ENCODE data around the gene CLEC1A.

The CLEC1A gene, protein sequence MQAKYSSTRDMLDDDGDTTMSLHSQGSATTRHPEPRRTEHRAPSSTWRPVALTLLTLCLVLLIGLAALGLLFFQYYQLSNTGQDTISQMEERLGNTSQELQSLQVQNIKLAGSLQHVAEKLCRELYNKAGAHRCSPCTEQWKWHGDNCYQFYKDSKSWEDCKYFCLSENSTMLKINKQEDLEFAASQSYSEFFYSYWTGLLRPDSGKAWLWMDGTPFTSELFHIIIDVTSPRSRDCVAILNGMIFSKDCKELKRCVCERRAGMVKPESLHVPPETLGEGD

DNA sequence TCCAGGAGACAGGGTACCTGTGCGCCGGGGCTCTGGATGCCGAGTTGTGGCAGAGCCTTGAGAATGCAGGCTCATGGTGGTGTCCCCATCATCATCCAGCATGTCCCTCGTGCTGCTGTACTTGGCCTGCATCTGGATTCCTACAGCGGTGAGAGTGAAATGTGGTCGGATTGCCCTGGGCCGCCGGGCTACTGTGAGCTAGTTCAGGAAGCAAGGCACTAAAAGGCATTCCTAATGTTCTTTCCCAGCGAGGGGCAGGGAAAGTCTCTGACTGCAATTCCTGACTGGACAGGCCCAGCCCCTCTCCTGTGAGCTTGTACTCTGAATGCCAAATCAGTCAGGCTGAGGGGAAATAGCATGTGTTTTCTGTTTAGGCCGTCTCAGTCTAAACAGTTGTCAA, at the start of gene CLEC1A:
CLEC1A (minus strand) TSS at position 195 of the 400 bp plus-strand sequence; CDS start at position 132, 63 bp downstream.
- no peaks in the 10 kb centered on the region for H3K36me3 ChIP-seq (ENCODE audit: control insufficient read depth, insufficient read depth, low read length)
- H3K27ac ChIP-seq (ENCODE audit: low read depth, low read length), result no peak within 1 kb of the TSS
- H3K27me3 ChIP-seq (ENCODE audit: control insufficient read depth, insufficient read depth, low read length), result no peaks in the 10 kb centered on the region
- H3K9ac ChIP-seq (ENCODE audit: low read length), result no peak within 1 kb of the TSS
- H3K4me3 ChIP-seq (ENCODE audit: low read length), result no peak within 1 kb of the TSS
- H3K4me1 ChIP-seq (ENCODE audit: control insufficient read depth, insufficient read depth, low read length), result peaks cover 6% of the 10 kb centered on the region

DNA sequence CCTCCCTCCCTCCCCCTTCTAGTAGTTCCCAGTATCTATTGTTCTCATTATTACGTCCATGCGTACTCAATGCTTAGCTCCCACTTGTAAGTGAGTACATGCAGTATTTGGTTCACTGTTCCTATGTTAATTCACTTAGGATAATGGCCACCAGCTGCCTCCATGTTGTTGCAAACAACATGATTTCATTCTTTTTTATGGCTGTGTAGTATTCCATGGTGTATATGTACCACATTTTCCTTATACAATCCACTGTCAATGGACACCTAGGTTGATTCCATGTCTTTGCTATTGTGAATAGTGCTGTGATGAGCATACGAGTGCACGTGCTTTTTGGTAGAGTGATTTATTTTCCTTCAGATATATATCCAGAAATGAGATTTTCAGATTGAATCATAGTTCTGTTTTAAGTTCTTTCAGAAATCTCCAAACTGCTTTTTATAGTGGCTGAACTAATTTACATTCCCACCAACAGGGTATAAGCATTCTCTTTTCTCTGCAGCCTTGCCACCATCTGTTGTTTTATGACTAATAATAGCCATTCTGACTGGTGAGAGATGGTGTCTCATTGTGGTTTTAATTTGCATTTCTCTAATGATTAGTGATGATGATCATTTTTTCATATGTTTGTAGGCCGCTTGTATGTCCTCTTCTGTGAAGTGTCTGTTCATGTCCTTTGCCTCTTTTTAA, 49.1 kb upstream of the CLEC1A start:
- Histone ChIP-seq H3K27me3 (ENCODE audit: control insufficient read depth, insufficient read depth, low read length) (no peaks in the 10 kb centered on the region), H3K4me1 (ENCODE audit: control insufficient read depth, insufficient read depth, low read length) (no peaks in the 10 kb centered on the region), H3K36me3 (ENCODE audit: control insufficient read depth, insufficient read depth, low read length) (no peaks in the 10 kb centered on the region), H3K27ac (ENCODE audit: low read depth, low read length) (no peak overlapping the region), H3K4me3 (ENCODE audit: low read length) (no peak overlapping the region), H3K9ac (ENCODE audit: low read length) (no peak overlapping the region)

DNA sequence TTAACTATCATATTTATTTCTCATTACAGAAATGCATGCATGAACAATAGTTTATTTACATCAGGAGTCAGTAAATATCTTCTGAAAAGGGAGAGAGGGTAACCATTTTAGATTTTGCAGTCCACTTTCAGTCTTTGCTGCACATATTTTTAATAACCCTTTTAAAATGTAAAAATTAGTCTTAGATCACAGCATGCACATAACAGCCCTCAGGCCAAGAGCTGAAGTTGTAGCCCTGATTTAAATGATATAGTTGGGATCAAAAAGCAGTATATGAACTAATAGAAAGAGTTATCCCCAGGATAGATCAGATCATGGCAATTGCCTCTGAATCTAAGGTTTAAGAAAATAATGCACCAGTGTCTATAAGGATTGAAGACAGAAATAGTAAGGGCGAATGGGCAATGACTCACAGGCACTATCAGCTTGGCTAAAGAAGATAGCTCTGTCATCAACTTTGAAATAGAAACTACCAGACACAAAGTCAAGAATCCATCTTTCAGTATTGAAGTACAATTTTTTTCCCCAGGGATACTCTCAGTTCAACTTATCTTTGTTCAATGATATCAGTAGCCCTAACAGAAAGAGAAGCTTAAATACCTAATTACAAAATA, 44.3 kb upstream of the CLEC1A start:
- no peak overlapping the region for H3K9ac ChIP-seq (ENCODE audit: low read length)
- no peak overlapping the region for H3K27ac ChIP-seq (ENCODE audit: low read depth, low read length)
- no peaks in the 10 kb centered on the region for H3K27me3 ChIP-seq (ENCODE audit: control insufficient read depth, insufficient read depth, low read length)
- H3K36me3 ChIP-seq (ENCODE audit: control insufficient read depth, insufficient read depth, low read length), result no peaks in the 10 kb centered on the region
- no peaks in the 10 kb centered on the region for H3K4me1 ChIP-seq (ENCODE audit: control insufficient read depth, insufficient read depth, low read length)
- no peak overlapping the region for H3K4me3 ChIP-seq (ENCODE audit: low read length)

DNA sequence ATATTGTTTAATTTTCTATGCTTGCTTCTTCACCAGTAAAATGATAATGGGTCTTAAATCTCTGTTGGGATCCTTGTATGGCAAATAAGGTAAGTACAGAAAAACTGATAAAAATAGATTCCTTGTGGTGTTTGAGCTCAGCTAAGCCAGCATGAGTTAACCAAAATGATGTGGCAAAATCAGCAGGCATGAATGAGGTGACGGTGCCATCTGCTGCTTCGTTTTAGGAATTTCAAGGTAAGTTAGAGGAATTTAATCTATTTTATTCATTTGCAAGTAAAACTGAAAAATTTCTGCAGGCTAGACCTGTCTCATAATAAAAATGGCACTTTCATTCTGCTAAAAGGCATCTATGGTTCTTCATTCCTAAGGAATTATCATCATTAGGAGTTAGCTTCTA, 41.2 kb upstream of the CLEC1A start:
- H3K4me1 ChIP-seq (ENCODE audit: control insufficient read depth, insufficient read depth, low read length), result no peaks in the 10 kb centered on the region
- no peaks in the 10 kb centered on the region for H3K27me3 ChIP-seq (ENCODE audit: control insufficient read depth, insufficient read depth, low read length)
- no peak overlapping the region for H3K9ac ChIP-seq (ENCODE audit: low read length)
- no peaks in the 10 kb centered on the region for H3K36me3 ChIP-seq (ENCODE audit: control insufficient read depth, insufficient read depth, low read length)
- H3K27ac ChIP-seq (ENCODE audit: low read depth, low read length), result no peak overlapping the region
- H3K4me3 ChIP-seq (ENCODE audit: low read length), result no peak overlapping the region

DNA sequence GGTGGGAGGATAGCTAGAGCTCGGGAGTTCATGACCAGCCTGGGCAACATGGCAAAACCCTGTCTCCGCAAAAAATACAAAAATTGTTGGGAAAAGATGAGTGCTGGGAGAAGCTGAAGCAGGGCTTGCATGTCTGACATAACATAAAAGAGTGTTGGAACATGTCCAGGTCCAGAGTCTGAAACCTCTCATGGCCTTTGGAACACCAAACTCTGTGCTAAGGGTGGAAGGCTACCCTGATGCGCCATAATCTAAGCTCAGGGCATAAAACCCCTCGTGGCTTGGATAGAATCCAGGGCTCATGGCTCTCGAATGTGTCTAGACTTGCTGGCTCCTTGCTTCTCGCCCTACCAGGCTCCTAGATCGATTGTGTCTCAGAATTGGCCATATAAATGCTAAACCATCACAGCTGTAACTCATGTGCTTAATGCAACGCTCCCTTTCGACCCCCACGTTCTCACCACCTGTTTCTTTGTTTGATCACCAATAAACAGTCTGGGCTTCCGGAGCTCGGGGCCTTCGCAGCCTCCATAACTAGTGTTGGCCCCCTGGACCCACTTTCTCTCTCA, 37.9 kb upstream of the CLEC1A start:
- H3K9ac ChIP-seq (ENCODE audit: low read length), result no peak overlapping the region
- H3K27me3 ChIP-seq (ENCODE audit: control insufficient read depth, insufficient read depth, low read length), result no peaks in the 10 kb centered on the region
- H3K4me1 ChIP-seq (ENCODE audit: control insufficient read depth, insufficient read depth, low read length), result no peaks in the 10 kb centered on the region
- H3K27ac ChIP-seq (ENCODE audit: low read depth, low read length), result no peak overlapping the region
- H3K4me3 ChIP-seq (ENCODE audit: low read length), result no peak overlapping the region
- H3K36me3 ChIP-seq (ENCODE audit: control insufficient read depth, insufficient read depth, low read length), result no peaks in the 10 kb centered on the region

DNA sequence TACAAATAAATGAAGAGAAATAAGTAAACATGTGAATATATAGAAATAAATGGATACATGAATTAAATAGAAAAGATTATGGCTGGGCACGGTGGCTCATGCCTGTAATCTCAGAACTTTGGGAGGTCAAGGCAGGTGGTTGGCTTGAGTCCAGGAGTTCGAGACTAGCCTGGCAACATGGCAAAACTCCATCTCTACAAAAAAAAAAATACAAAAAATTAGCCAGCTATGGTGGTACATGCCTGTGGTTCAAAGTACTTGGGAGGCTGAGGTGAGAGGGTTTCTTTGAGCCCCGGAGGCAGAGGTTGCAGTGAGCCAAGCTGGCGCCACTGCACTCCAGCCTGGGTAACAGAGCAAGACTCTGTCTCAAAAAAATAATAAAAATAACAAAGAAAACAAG, 36.3 kb upstream of the CLEC1A start:
- Histone ChIP-seq H3K36me3 (ENCODE audit: control insufficient read depth, insufficient read depth, low read length) (no peaks in the 10 kb centered on the region), H3K4me1 (ENCODE audit: control insufficient read depth, insufficient read depth, low read length) (no peaks in the 10 kb centered on the region), H3K9ac (ENCODE audit: low read length) (no peak overlapping the region), H3K27me3 (ENCODE audit: control insufficient read depth, insufficient read depth, low read length) (no peaks in the 10 kb centered on the region), H3K27ac (ENCODE audit: low read depth, low read length) (no peak overlapping the region), H3K4me3 (ENCODE audit: low read length) (no peak overlapping the region)

DNA sequence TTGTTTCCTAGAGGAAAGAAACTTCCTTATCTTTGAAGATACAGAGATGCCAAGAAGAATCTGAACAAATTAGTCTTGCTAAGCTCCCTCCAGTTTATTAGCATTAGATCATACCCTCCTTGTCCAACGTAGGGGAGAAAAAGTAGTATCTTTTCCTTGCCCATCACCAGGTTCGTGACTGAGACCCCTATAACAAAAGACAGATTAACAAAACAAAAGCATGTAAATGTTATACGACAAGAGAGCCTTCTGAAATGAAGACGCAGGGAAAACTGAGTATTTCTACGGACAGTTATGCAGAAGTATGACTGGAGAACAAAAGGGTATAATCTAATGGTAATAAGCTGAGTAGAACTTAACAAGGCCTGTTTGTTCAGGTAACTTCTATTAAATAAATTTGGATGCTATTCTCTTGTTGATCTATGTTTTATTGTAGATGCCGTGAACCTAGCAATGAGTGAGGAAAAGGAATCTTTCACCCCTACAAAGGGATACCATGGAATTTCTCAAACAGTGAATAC, 34.1 kb upstream of the CLEC1A start:
- Histone ChIP-seq H3K27ac (ENCODE audit: low read depth, low read length) (no peak overlapping the region), H3K4me1 (ENCODE audit: control insufficient read depth, insufficient read depth, low read length) (no peaks in the 10 kb centered on the region), H3K36me3 (ENCODE audit: control insufficient read depth, insufficient read depth, low read length) (no peaks in the 10 kb centered on the region), H3K4me3 (ENCODE audit: low read length) (no peak overlapping the region), H3K9ac (ENCODE audit: low read length) (no peak overlapping the region), H3K27me3 (ENCODE audit: control insufficient read depth, insufficient read depth, low read length) (no peaks in the 10 kb centered on the region)

DNA sequence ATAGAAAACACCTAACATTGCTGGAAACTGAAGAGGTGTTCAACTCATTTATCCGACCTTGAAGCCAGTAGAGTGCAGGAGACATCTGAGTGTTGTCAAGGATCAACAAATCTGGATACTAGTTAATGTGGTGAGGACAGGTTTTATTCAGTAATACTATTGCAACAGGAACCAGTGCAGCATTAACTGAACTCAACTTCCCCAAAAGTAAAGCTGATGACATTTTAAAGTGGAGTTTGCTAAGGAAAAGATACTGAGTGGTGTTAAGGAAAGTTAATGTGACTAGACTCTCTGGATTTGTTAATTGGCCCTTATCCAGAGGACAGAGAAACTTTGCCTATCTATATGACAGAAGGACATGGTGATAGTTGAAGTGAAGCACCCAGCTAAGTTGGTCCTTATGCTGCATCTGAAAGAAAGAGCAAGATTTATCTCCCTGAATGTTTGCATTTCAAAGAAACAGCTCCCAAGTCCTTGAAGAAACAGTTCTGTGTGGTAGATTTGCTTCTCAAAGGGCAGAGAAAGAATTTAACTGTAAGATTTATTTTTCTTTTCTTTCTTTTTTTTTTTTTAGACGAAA, 32.4 kb upstream of the CLEC1A start:
- no peaks in the 10 kb centered on the region for H3K36me3 ChIP-seq (ENCODE audit: control insufficient read depth, insufficient read depth, low read length)
- H3K4me1 ChIP-seq (ENCODE audit: control insufficient read depth, insufficient read depth, low read length), result no peaks in the 10 kb centered on the region
- H3K4me3 ChIP-seq (ENCODE audit: low read length), result no peak overlapping the region
- no peaks in the 10 kb centered on the region for H3K27me3 ChIP-seq (ENCODE audit: control insufficient read depth, insufficient read depth, low read length)
- no peak overlapping the region for H3K27ac ChIP-seq (ENCODE audit: low read depth, low read length)
- no peak overlapping the region for H3K9ac ChIP-seq (ENCODE audit: low read length)

DNA sequence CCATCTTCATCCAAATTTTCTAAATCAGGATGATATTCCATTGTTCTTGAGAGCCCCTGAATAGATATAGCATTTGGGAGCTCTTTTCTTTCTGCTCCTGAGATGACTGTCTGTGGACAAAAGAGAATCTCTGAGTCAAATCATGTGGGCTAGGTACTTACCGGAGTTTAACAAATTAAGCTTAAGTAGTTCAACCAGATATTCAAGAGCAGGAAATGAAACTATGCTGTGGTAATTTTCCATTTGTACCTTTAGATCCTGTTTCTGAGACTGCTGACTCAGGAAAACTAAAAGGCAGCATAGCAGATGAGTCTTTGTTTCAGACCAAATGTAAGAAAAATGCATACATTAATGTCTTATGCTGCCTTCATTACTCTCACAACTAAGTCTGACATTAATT, 31.3 kb upstream of the CLEC1A start, which contains the start of gene CLEC7A:
CLEC7A (minus strand) TSS at position 158 of the 400 bp plus-strand sequence; CDS start at position 41, 117 bp downstream.
- Histone ChIP-seq H3K27me3 (ENCODE audit: control insufficient read depth, insufficient read depth, low read length) (no peaks in the 10 kb centered on the region), H3K27ac (ENCODE audit: low read depth, low read length) (no peak within 1 kb of the TSS), H3K36me3 (ENCODE audit: control insufficient read depth, insufficient read depth, low read length) (no peaks in the 10 kb centered on the region), H3K4me3 (ENCODE audit: low read length) (no peak within 1 kb of the TSS), H3K4me1 (ENCODE audit: control insufficient read depth, insufficient read depth, low read length) (no peaks in the 10 kb centered on the region), H3K9ac (ENCODE audit: low read length) (no peak within 1 kb of the TSS)

DNA sequence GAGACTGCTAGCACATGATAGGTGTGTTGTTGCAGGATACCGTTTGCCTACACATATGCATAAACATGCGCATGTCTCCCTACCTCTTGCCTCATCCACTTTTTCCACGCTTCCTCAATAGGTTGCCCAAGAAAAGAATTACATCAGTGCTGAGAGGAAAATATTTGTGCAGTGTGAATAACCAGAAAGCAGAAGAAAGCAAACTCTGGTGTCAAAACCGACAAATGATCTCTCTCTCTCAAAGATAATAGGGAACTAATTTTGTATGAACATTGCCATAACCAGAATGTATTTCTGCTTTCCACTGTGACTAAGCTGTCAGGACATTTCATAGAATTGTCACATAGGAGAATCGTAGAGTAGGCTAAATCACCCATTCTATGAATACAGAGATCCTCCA, 29.9 kb upstream of the CLEC1A start:
- Histone ChIP-seq H3K4me3 (ENCODE audit: low read length) (no peak overlapping the region), H3K27ac (ENCODE audit: low read depth, low read length) (no peak overlapping the region), H3K9ac (ENCODE audit: low read length) (no peak overlapping the region), H3K4me1 (ENCODE audit: control insufficient read depth, insufficient read depth, low read length) (no peaks in the 10 kb centered on the region), H3K36me3 (ENCODE audit: control insufficient read depth, insufficient read depth, low read length) (no peaks in the 10 kb centered on the region), H3K27me3 (ENCODE audit: control insufficient read depth, insufficient read depth, low read length) (no peaks in the 10 kb centered on the region)

DNA sequence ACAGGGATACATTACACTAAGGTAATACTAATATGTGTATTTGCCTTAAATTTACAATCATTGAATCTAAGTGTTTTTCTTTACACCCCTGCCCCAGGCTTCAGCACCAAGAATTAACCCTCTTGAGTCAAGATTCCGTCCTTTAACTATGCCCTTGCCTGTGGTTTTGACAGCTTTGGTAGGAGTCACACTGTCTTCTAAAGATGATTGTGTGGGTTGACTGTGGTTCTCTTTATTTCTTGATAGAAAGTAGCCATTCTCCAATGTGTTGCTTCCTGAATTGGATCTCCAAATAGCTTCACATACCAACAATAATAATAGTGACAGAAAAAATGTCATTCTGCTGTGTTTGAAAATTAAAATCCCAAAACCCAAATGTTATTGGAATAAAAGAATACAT, 27.6 kb upstream of the CLEC1A start:
- Histone ChIP-seq H3K4me3 (ENCODE audit: low read length) (no peak overlapping the region), H3K4me1 (ENCODE audit: control insufficient read depth, insufficient read depth, low read length) (no peaks in the 10 kb centered on the region), H3K27me3 (ENCODE audit: control insufficient read depth, insufficient read depth, low read length) (no peaks in the 10 kb centered on the region), H3K9ac (ENCODE audit: low read length) (no peak overlapping the region), H3K27ac (ENCODE audit: low read depth, low read length) (no peak overlapping the region), H3K36me3 (ENCODE audit: control insufficient read depth, insufficient read depth, low read length) (no peaks in the 10 kb centered on the region)

DNA sequence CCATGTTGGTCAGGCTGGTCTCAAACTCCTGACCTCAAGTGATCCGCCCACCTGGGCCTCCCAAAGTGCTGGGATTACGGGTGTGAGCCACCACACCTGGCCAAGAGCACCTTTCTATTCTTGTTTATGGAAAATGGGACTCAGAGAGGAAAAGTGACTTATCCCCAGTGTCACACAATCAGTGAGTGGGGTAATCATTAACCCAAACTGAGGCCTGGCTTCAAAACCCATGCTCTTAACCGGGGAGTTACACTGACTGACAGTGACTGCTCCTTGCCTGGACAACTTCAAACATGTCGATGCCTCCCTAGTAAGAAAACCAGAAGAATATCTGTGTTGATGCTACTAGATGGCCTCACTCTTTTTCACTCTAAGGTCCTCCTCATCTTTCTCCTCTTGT, 23.9 kb upstream of the CLEC1A start:
- Histone ChIP-seq H3K4me3 (ENCODE audit: low read length) (no peak overlapping the region), H3K27me3 (ENCODE audit: control insufficient read depth, insufficient read depth, low read length) (no peaks in the 10 kb centered on the region), H3K27ac (ENCODE audit: low read depth, low read length) (no peak overlapping the region), H3K9ac (ENCODE audit: low read length) (no peak overlapping the region), H3K36me3 (ENCODE audit: control insufficient read depth, insufficient read depth, low read length) (no peaks in the 10 kb centered on the region), H3K4me1 (ENCODE audit: control insufficient read depth, insufficient read depth, low read length) (no peaks in the 10 kb centered on the region)
